HepG2 (cell line): ENCODE results near the gene HEY2. TPM values are rescaled to one million over a fixed set of nuclear protein-coding genes. Genes with fewer than 3 reads are reported as not detected.
A peak's percentile ranks its signal among the peaks of the same experiment; 100 is the strongest.

Source experiments
- CHD2 ChIP-seq: IDR thresholded peaks from 2 replicates; pipeline ENCODE4 v1.6.1; 2011; ENCODE audit warnings: low read depth, low read length, improper control_type of control experiment
- FOXP1 ChIP-seq, 2 experiments: fragments of 450-650 bp in 1 of 2; IDR thresholded peaks; 2 replicates each; pipeline ENCODE4 v1.6.1; 2017 to 2018; ENCODE audit warnings: antibody characterized with exemption in 1 of 2
- KDM6A ChIP-seq: IDR thresholded peaks from 2 replicates; pipeline ENCODE4 v1.6.1; 2016; ENCODE audit warnings: low read depth
- RBFOX2 ChIP-seq: fragments of 200-400 bp; formaldehyde crosslinking; IDR thresholded peaks from 2 replicates; pipeline ENCODE4 v1.6.1; 2017; ENCODE audit warnings: low read depth, mild to moderate bottlenecking, low read length
- SKI ChIP-seq: fragments of 450-650 bp; IDR thresholded peaks from one replicate; pipeline ENCODE4 v1.6.1; 2018; ENCODE audit warnings: mild to moderate bottlenecking; ENCODE audit not compliant: partially characterized antibody
- SP140L ChIP-seq: sonication (generic); formaldehyde crosslinking; IDR thresholded peaks from 2 replicates; pipeline ENCODE4 v1.4.0; 2020; ENCODE audit warnings: missing genetic modification reagents, borderline replicate concordance
- TBX3 ChIP-seq: fragments of 450-650 bp; IDR thresholded peaks from 2 replicates; pipeline ENCODE4 v1.6.1; 2017; ENCODE audit warnings: antibody characterized with exemption, mild to moderate bottlenecking, inconsistent platforms, borderline replicate concordance
- ZFP1 ChIP-seq: IDR thresholded peaks from 2 replicates; pipeline ENCODE4 v1.6.1; 2016
- ZMYM4 ChIP-seq: sonication (generic); formaldehyde crosslinking; IDR thresholded peaks from 2 replicates; pipeline ENCODE4 v1.8.1; 2023; ENCODE audit warnings: mild to moderate bottlenecking, missing genetic modification reagents
- ZNF263 ChIP-seq: sonication (generic); formaldehyde crosslinking; IDR thresholded peaks from 2 replicates; pipeline ENCODE4 v1.4.0; 2020; ENCODE audit warnings: missing genetic modification reagents
- ZNF281 ChIP-seq: sonication (generic); formaldehyde crosslinking; IDR thresholded peaks from 2 replicates; pipeline ENCODE4 v1.4.0; 2020; ENCODE audit warnings: missing genetic modification reagents, borderline replicate concordance
- ZNF33A ChIP-seq: sonication (generic); formaldehyde crosslinking; IDR thresholded peaks from 2 replicates; pipeline ENCODE4 v1.5.1; 2020; ENCODE audit warnings: missing genetic modification reagents, mild to moderate bottlenecking, moderate library complexity, borderline replicate concordance
- ZNF432 ChIP-seq: sonication (generic); formaldehyde crosslinking; IDR thresholded peaks from 2 replicates; pipeline ENCODE4 v1.5.0; 2020; ENCODE audit warnings: missing genetic modification reagents, mild to moderate bottlenecking, borderline replicate concordance
- ZNF558 ChIP-seq: sonication (generic); formaldehyde crosslinking; IDR thresholded peaks from 2 replicates; pipeline ENCODE4 v1.9.0; 2022; ENCODE audit warnings: mild to moderate bottlenecking, missing genetic modification reagents, borderline replicate concordance
- ZNF598 ChIP-seq: sonication (generic); formaldehyde crosslinking; IDR thresholded peaks from 2 replicates; pipeline ENCODE4 v1.5.1; 2020; ENCODE audit warnings: mild to moderate bottlenecking, missing genetic modification reagents, borderline replicate concordance
- ZNF691 ChIP-seq: sonication (generic); formaldehyde crosslinking; IDR thresholded peaks from 2 replicates; pipeline ENCODE4 v1.4.0; 2020; ENCODE audit warnings: missing genetic modification reagents, low read depth, mild to moderate bottlenecking, borderline replicate concordance
- ZNF747 ChIP-seq: sonication (generic); formaldehyde crosslinking; IDR thresholded peaks from 2 replicates; pipeline ENCODE4 v1.8.1; 2023; ENCODE audit warnings: missing genetic modification reagents, mild to moderate bottlenecking, borderline replicate concordance
- ZNF878 ChIP-seq: sonication (generic); formaldehyde crosslinking; IDR thresholded peaks from 2 replicates; pipeline ENCODE4 v1.8.1; 2023; ENCODE audit warnings: mild to moderate bottlenecking, missing genetic modification reagents, moderate library complexity
- ZSCAN9 ChIP-seq: IDR thresholded peaks from 2 replicates; pipeline ENCODE4 v1.6.1; 2016; ENCODE audit warnings: borderline replicate concordance
- polyA plus RNA-seq, 8 experiments: library from polyadenylated mRNA; depleted of rRNA in 3 of 8; stranded (reverse) in 7 of 8; unstranded in 1 of 8; fragments of >200 nt; fragmentation: Illumina TruSeq in 4 of 8; extraction: Trizol in 4 of 8; gene quantifications; 2 replicates each; pipeline versions ENCODE4 v1.2.1 to v1.2.3, GENCODE V29; 2011 to 2016; ENCODE audit warnings: low read depth in 4 of 8, missing spikeins in 1 of 8, mixed read lengths in 1 of 8; ENCODE audit not compliant: insufficient read depth in 1 of 8
- total RNA-seq, 5 experiments: library from RNA; depleted of rRNA; stranded (reverse); fragments of >200 nt; fragmentation: Illumina TruSeq; extraction: Trizol; gene quantifications; 2 replicates each; pipeline ENCODE4 v1.2.3, GENCODE V29; 2016; ENCODE audit warnings: low read depth in 1 of 5
- TF ChIP-seq, protein P1 (sequence below): sonication (generic); formaldehyde crosslinking; IDR thresholded peaks from 2 replicates; pipeline ENCODE4 v1.8.1; 2023; ENCODE audit warnings: missing genetic modification reagents, inconsistent platforms, borderline replicate concordance
- TF ChIP-seq, protein P2 (sequence below): sonication (generic); formaldehyde crosslinking; IDR thresholded peaks from 2 replicates; pipeline ENCODE4 v1.9.0; 2021; ENCODE audit warnings: missing genetic modification reagents, borderline replicate concordance
- TF ChIP-seq, protein P3 (sequence below): IDR thresholded peaks from 2 replicates; pipeline ENCODE4 v1.6.1; 2012; ENCODE audit warnings: low read depth, low read length, improper control_type of control experiment

Gene HEY2
- total and polyA plus RNA-seq, 2 of the 13 experiments (the other 11 are each of a cell fraction or from before 2014, with no cell fraction given) = 0.04 TPM

DNA sequence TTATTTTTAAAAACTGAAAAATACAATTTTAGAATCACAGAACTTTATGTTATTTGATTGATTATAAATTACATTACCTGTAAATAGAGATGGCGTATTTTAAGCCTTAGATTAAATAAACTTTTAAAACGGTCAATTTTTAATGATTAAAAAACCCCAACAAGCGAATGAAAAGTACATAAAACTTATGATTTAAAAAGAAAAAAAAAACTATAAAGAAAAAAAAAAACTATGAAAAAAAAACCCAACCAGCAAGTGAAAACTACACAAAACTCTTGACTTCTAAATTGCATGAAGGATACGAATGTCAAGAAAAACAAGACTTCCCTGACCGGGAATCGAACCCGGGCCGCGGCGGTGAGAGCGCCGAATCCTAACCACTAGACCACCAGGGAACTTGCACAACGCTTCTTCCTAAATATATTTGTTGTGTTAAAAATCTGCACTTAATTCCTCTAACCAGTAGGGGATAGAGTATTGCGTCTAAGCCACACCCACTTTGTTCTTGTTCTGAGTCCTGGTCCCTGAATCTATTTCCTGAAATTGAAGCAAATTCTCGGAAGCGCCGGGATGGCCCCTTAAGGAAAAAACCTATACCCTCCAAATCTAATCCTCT lies 30.6 kb downstream of the HEY2 start (continued):
- TF ChIP-seq ZNF691 (CRISPR knock-in tag) (no peak), ZFP1 (CRISPR knock-in tag) (peak; percentile 88; the same call in 1 of the 2 replicates), ZNF281 (no peak), RBFOX2 (0 out of 2 replicates have a peak, but pooled peaks have one; percentile 31), ZNF747 (no peak), ZNF33A (no peak), CHD2 (no peak), ZMYM4 (peak; percentile 69), ZNF432 (CRISPR knock-in tag) (no peak), FOXP1 (IDR thresholded peaks at IDR 0.05) (no peak; the same call in 1 of the 2 replicates), FOXP1 (CRISPR knock-in tag; IDR thresholded peaks at IDR 0.05) (peak; percentile 42), TBX3 (no peak), ZNF558 (no peak; the same call in 1 of the 2 replicates), SP140L (CRISPR knock-in tag) (0 out of 2 replicates have a peak, but pooled peaks have one; percentile 78), ZNF598 (0 out of 2 replicates have a peak, but pooled peaks have one; percentile 11), ZNF878 (CRISPR knock-in tag) (no peak; the same call in 1 of the 2 replicates), ZNF263 (CRISPR knock-in tag) (0 out of 2 replicates have a peak, but pooled peaks have one; percentile 37), KDM6A (CRISPR knock-in tag) (no peak), ZSCAN9 (peak; percentile 78), SKI (peak; percentile 58)
- TF ChIP-seq, protein P1, sequence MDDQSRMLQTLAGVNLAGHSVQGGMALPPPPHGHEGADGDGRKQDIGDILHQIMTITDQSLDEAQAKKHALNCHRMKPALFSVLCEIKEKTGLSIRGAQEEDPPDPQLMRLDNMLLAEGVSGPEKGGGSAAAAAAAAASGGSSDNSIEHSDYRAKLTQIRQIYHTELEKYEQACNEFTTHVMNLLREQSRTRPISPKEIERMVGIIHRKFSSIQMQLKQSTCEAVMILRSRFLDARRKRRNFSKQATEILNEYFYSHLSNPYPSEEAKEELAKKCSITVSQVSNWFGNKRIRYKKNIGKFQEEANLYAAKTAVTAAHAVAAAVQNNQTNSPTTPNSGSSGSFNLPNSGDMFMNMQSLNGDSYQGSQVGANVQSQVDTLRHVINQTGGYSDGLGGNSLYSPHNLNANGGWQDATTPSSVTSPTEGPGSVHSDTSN = no peak
- TF ChIP-seq, protein P2, sequence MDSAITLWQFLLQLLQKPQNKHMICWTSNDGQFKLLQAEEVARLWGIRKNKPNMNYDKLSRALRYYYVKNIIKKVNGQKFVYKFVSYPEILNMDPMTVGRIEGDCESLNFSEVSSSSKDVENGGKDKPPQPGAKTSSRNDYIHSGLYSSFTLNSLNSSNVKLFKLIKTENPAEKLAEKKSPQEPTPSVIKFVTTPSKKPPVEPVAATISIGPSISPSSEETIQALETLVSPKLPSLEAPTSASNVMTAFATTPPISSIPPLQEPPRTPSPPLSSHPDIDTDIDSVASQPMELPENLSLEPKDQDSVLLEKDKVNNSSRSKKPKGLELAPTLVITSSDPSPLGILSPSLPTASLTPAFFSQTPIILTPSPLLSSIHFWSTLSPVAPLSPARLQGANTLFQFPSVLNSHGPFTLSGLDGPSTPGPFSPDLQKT (CRISPR knock-in tag) = no peak
- TF ChIP-seq, protein P3, sequence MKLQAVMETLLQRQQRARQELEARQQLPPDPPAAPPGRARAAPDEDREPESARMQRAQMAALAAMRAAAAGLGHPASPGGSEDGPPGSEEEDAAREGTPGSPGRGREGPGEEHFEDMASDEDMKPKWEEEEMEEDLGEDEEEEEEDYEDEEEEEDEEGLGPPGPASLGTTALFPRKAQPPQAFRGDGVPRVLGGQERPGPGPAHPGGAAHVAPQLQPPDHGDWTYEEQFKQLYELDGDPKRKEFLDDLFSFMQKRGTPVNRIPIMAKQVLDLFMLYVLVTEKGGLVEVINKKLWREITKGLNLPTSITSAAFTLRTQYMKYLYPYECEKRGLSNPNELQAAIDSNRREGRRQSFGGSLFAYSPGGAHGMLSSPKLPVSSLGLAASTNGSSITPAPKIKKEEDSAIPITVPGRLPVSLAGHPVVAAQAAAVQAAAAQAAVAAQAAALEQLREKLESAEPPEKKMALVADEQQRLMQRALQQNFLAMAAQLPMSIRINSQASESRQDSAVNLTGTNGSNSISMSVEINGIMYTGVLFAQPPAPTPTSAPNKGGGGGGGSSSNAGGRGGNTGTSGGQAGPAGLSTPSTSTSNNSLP = peak; percentile 65
